Measurements from ENCODE around the gene PI4KA.
A peak's percentile ranks its signal among the peaks of the same experiment; 100 is the strongest.

The PI4KA gene

GRCh38 chr22:20808844-20809243 lies 49.8 kb downstream of the PI4KA start:
- H3K27ac ChIP-seq (ENCODE audit: low read depth, low read length) = no peak overlapping the region
- no peak overlapping the region for H2AK5ac ChIP-seq (ENCODE audit: low read length)
- H3K27me3 ChIP-seq (ENCODE audit: insufficient read depth, low read length) = no peaks in the 10 kb centered on the region
- H3K4me3 ChIP-seq (ENCODE audit: low read depth, low read length) = no peak overlapping the region
- H3K9me3 ChIP-seq (ENCODE audit: insufficient read depth, low read depth, low read length) = peaks cover 2% of the 10 kb centered on the region
- H3K18ac ChIP-seq (ENCODE audit: low read length) = no peak overlapping the region
- H3K36me3 ChIP-seq (ENCODE audit: control insufficient read depth in 1 of 2, insufficient read depth in 2 of 2, low read length in 2 of 2) = peaks cover 24 to 43% of the 10 kb centered on the region in 2 experiments
- H3K9ac ChIP-seq (ENCODE audit: low read length) = no peak overlapping the region
- no peak overlapping the region for H3K4ac ChIP-seq (ENCODE audit: low read depth, low read length)
- no peak overlapping the region for H2AFZ ChIP-seq (ENCODE audit: insufficient read depth, low read length, poor library complexity)
- no peak overlapping the region for H2BK12ac ChIP-seq (ENCODE audit: low read length)
- H3K23ac ChIP-seq (ENCODE audit: low read length) = no peak overlapping the region
- DNase-seq = no peak
- no peak overlapping the region for H2BK120ac ChIP-seq (ENCODE audit: insufficient read depth, low read length, poor library complexity)
- H4K8ac ChIP-seq (ENCODE audit: low read depth, low read length) = no peak overlapping the region
- H3K79me1 ChIP-seq (ENCODE audit: low read length) = no peaks in the 10 kb centered on the region
- H3K14ac ChIP-seq (ENCODE audit: low read length) = no peak overlapping the region
- H3K4me1 ChIP-seq (ENCODE audit: control insufficient read depth in 1 of 2, insufficient read depth in 2 of 2, low read length in 2 of 2) = peaks cover 3 to 7% of the 10 kb centered on the region in 2 experiments
- no peak overlapping the region for H3K4me2 ChIP-seq (ENCODE audit: low read length)
- H4K12ac ChIP-seq (ENCODE audit: low read depth, low read length) = no peak overlapping the region
- no peak overlapping the region for H2BK5ac ChIP-seq (ENCODE audit: low read depth, low read length, poor library complexity)
- no peaks in the 10 kb centered on the region for H3K79me2 ChIP-seq (ENCODE audit: control insufficient read depth, insufficient read depth, low read length, poor library complexity)
- no peak overlapping the region for H4K91ac ChIP-seq (ENCODE audit: low read depth, low read length)
- no CpG with 5 or more reads among the region's 4 CpGs for WGBS (ENCODE audit: extremely low coverage, insufficient coverage, insufficient read length)

- Histone ChIP-seq H3K79me1 (ENCODE audit: low read length) (no peaks in the 10 kb centered on the region), H3K9me3 (ENCODE audit: insufficient read depth, low read depth, low read length) (peaks cover 2% of the 10 kb centered on the region), H3K27ac (ENCODE audit: low read depth, low read length) (no peak overlapping the region), H3K18ac (ENCODE audit: low read length) (no peak overlapping the region), H3K27me3 (ENCODE audit: insufficient read depth, low read length) (no peaks in the 10 kb centered on the region), H2BK5ac (ENCODE audit: low read depth, low read length, poor library complexity) (no peak overlapping the region), H2BK120ac (ENCODE audit: insufficient read depth, low read length, poor library complexity) (no peak overlapping the region), H3K79me2 (ENCODE audit: control insufficient read depth, insufficient read depth, low read length, poor library complexity) (no peaks in the 10 kb centered on the region), H2AFZ (ENCODE audit: insufficient read depth, low read length, poor library complexity) (no peak overlapping the region), H3K4ac (ENCODE audit: low read depth, low read length) (no peak overlapping the region), H3K9ac (ENCODE audit: low read length) (no peak overlapping the region), H3K4me2 (ENCODE audit: low read length) (no peak overlapping the region), H4K91ac (ENCODE audit: low read depth, low read length) (no peak overlapping the region), H3K36me3 (ENCODE audit: control insufficient read depth in 1 of 2, insufficient read depth in 2 of 2, low read length in 2 of 2) (peaks cover 26 to 46% of the 10 kb centered on the region in 2 experiments), H4K8ac (ENCODE audit: low read depth, low read length) (no peak overlapping the region), H2BK12ac (ENCODE audit: low read length) (no peak overlapping the region), H3K4me3 (ENCODE audit: low read depth, low read length) (no peak overlapping the region), H2AK5ac (ENCODE audit: low read length) (no peak overlapping the region), H3K4me1 (ENCODE audit: control insufficient read depth in 1 of 2, insufficient read depth in 2 of 2, low read length in 2 of 2) (peaks cover 3 to 7% of the 10 kb centered on the region in 2 experiments), H3K14ac (ENCODE audit: low read length) (no peak overlapping the region), H4K12ac (ENCODE audit: low read depth, low read length) (no peak overlapping the region), H3K23ac (ENCODE audit: low read length) (no peak overlapping the region)
- WGBS (ENCODE audit: extremely low coverage, insufficient coverage, insufficient read length) = no CpG with 5 or more reads among the region's 4 CpGs
- peak; percentile 38 to 82 for DNase-seq
Measured at GRCh38 chr22:20807315-20807752, 51.3 kb downstream of the PI4KA start.

DNA sequence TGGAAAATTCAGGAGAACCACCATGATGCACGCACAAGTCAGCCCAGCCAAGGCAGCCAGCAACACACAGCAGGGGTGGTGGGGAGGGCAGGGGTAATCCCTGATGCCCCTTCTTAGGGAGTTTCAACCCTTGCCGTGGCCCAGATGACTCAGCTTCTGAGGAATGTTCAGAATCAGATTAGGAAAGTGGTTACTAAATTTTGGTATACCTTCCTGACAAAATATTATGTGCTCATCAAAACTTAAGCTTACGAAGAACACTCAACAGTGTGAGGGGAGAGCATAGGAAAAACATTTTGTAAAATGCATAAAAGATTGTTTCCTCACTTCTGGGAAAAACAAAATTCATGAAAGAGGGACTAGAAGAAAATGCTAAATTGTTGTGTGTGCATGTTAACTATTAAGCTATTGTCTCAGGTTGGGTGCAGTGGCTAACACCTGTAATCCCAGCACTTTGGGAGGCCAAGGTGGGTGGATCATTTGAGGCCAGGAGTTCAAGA lies 52.6 kb downstream of the PI4KA start:
- Histone ChIP-seq H3K27ac (ENCODE audit: low read depth, low read length) (peak overlapping the region; percentile 19), H3K23ac (ENCODE audit: low read length) (no peak overlapping the region), H2AFZ (ENCODE audit: insufficient read depth, low read length, poor library complexity) (no peak overlapping the region), H2BK5ac (ENCODE audit: low read depth, low read length, poor library complexity) (no peak overlapping the region), H3K18ac (ENCODE audit: low read length) (no peak overlapping the region), H3K4me1 (ENCODE audit: control insufficient read depth in 1 of 2, insufficient read depth in 2 of 2, low read length in 2 of 2) (peaks cover 3 to 7% of the 10 kb centered on the region in 2 experiments), H4K8ac (ENCODE audit: low read depth, low read length) (no peak overlapping the region), H2BK120ac (ENCODE audit: insufficient read depth, low read length, poor library complexity) (no peak overlapping the region), H3K14ac (ENCODE audit: low read length) (no peak overlapping the region), H3K36me3 (ENCODE audit: control insufficient read depth in 1 of 2, insufficient read depth in 2 of 2, low read length in 2 of 2) (peaks cover 27 to 46% of the 10 kb centered on the region in 2 experiments), H3K4me3 (ENCODE audit: low read depth, low read length) (no peak overlapping the region), H3K79me2 (ENCODE audit: control insufficient read depth, insufficient read depth, low read length, poor library complexity) (no peaks in the 10 kb centered on the region), H4K91ac (ENCODE audit: low read depth, low read length) (no peak overlapping the region), H3K9me3 (ENCODE audit: insufficient read depth, low read depth, low read length) (peaks cover 2% of the 10 kb centered on the region), H2AK5ac (ENCODE audit: low read length) (no peak overlapping the region), H3K79me1 (ENCODE audit: low read length) (no peaks in the 10 kb centered on the region), H3K9ac (ENCODE audit: low read length) (no peak overlapping the region), H3K27me3 (ENCODE audit: insufficient read depth, low read length) (no peaks in the 10 kb centered on the region), H3K4me2 (ENCODE audit: low read length) (no peak overlapping the region), H3K4ac (ENCODE audit: low read depth, low read length) (no peak overlapping the region), H2BK12ac (ENCODE audit: low read length) (no peak overlapping the region), H4K12ac (ENCODE audit: low read depth, low read length) (no peak overlapping the region)
- DNase-seq = peak; percentile 47 to 87
- no CpG with 5 or more reads among the region's 3 CpGs for WGBS (ENCODE audit: extremely low coverage, insufficient coverage, insufficient read length)

GRCh38 chr22:20804650-20805049 lies 54.0 kb downstream of the PI4KA start:
- Histone ChIP-seq H4K12ac (ENCODE audit: low read depth, low read length) (no peak overlapping the region), H3K4me1 (ENCODE audit: control insufficient read depth in 1 of 2, insufficient read depth in 2 of 2, low read length in 2 of 2) (peaks cover 3 to 7% of the 10 kb centered on the region in 2 experiments), H3K4me3 (ENCODE audit: low read depth, low read length) (no peak overlapping the region), H3K18ac (ENCODE audit: low read length) (no peak overlapping the region), H2BK5ac (ENCODE audit: low read depth, low read length, poor library complexity) (no peak overlapping the region), H3K9ac (ENCODE audit: low read length) (no peak overlapping the region), H4K8ac (ENCODE audit: low read depth, low read length) (no peak overlapping the region), H3K27me3 (ENCODE audit: insufficient read depth, low read length) (no peaks in the 10 kb centered on the region), H3K9me3 (ENCODE audit: insufficient read depth, low read depth, low read length) (peaks cover 2% of the 10 kb centered on the region), H3K14ac (ENCODE audit: low read length) (no peak overlapping the region), H3K79me1 (ENCODE audit: low read length) (peaks cover 2% of the 10 kb centered on the region), H3K4ac (ENCODE audit: low read depth, low read length) (no peak overlapping the region), H3K23ac (ENCODE audit: low read length) (no peak overlapping the region), H3K36me3 (ENCODE audit: control insufficient read depth in 1 of 2, insufficient read depth in 2 of 2, low read length in 2 of 2) (peaks cover 23 to 37% of the 10 kb centered on the region in 2 experiments), H2AFZ (ENCODE audit: insufficient read depth, low read length, poor library complexity) (no peak overlapping the region), H2BK12ac (ENCODE audit: low read length) (no peak overlapping the region), H2AK5ac (ENCODE audit: low read length) (no peak overlapping the region), H4K91ac (ENCODE audit: low read depth, low read length) (no peak overlapping the region), H3K27ac (ENCODE audit: low read depth, low read length) (no peak overlapping the region), H3K4me2 (ENCODE audit: low read length) (no peak overlapping the region), H3K79me2 (ENCODE audit: control insufficient read depth, insufficient read depth, low read length, poor library complexity) (no peaks in the 10 kb centered on the region), H2BK120ac (ENCODE audit: insufficient read depth, low read length, poor library complexity) (no peak overlapping the region)
- no CpG with 5 or more reads among the region's 6 CpGs for WGBS (ENCODE audit: extremely low coverage, insufficient coverage, insufficient read length)
- DNase-seq = no peak
